H9 (cell line): ENCODE measurements around the gene ERRFI1. TPM values are rescaled to one million over a fixed set of nuclear protein-coding genes. Genes with fewer than 3 reads are reported as not detected.

Experiments
- DNase-seq: peaks from one replicate; pipeline ENCODE4 v3.0.0-alpha.2; 2017
- H2AFZ ChIP-seq: one replicate; pipeline ENCODE4 v1.6.1; 2013; ENCODE audit warnings: mild to moderate bottlenecking, low read length, control low read depth, moderate library complexity
- H2AK5ac ChIP-seq: 2 replicates; pipeline ENCODE4 v1.6.1; 2013; ENCODE audit warnings: low read length, control low read depth, mixed read lengths; ENCODE audit not compliant: insufficient read length
- H2BK120ac ChIP-seq: one replicate; pipeline ENCODE4 v1.6.1; 2013; ENCODE audit warnings: low read depth, mild to moderate bottlenecking, low read length, control low read depth, inconsistent platforms; ENCODE audit not compliant: poor library complexity, severe bottlenecking
- H2BK12ac ChIP-seq: 2 replicates; pipeline ENCODE4 v1.6.1; 2013; ENCODE audit warnings: low read length, control low read depth, mixed read lengths, low read depth; ENCODE audit not compliant: insufficient read length
- H2BK15ac ChIP-seq: 2 replicates; pipeline ENCODE4 v1.6.1; 2013; ENCODE audit warnings: low read depth, low read length, control low read depth
- H2BK20ac ChIP-seq: one replicate; pipeline ENCODE4 v1.6.1; 2013; ENCODE audit warnings: low read depth, mild to moderate bottlenecking, low read length, control low read depth, inconsistent platforms; ENCODE audit not compliant: poor library complexity, severe bottlenecking
- H2BK5ac ChIP-seq: 2 replicates; pipeline ENCODE4 v1.6.1; 2013; ENCODE audit warnings: low read length, control low read depth, mixed read lengths; ENCODE audit not compliant: insufficient read length
- H3K14ac ChIP-seq: 2 replicates; pipeline ENCODE4 v1.6.1; 2013; ENCODE audit warnings: low read length, control low read depth; ENCODE audit not compliant: insufficient read depth
- H3K18ac ChIP-seq: 2 replicates; pipeline ENCODE4 v1.6.1; 2013; ENCODE audit warnings: low read depth, mild to moderate bottlenecking, mixed read lengths, low read length, control low read depth; ENCODE audit not compliant: insufficient read length
- H3K23ac ChIP-seq: 2 replicates; pipeline ENCODE4 v1.6.1; 2013; ENCODE audit warnings: low read length, control low read depth, mixed read lengths, low read depth; ENCODE audit not compliant: insufficient read length
- H3K23me2 ChIP-seq: 2 replicates; pipeline ENCODE4 v1.6.1; 2013; ENCODE audit warnings: low read depth, mild to moderate bottlenecking, mixed read lengths, low read length, control low read depth; ENCODE audit not compliant: insufficient read length, poor library complexity, severe bottlenecking
- H3K27ac ChIP-seq: 2 replicates; pipeline ENCODE4 v1.5.1; 2013; ENCODE audit warnings: low read length, control low read depth, mixed read lengths, low read depth; ENCODE audit not compliant: insufficient read length
- H3K27me3 ChIP-seq: 2 replicates; pipeline ENCODE4 v1.6.1; 2013; ENCODE audit warnings: low read length, control low read depth, inconsistent platforms; ENCODE audit not compliant: insufficient read depth
- H3K4ac ChIP-seq: 2 replicates; pipeline ENCODE4 v1.6.1; 2013; ENCODE audit warnings: low read depth, mild to moderate bottlenecking, control low read depth, inconsistent platforms, low read length, moderate library complexity
- H3K4me1 ChIP-seq: 2 replicates; pipeline ENCODE4 v1.6.1; 2013; ENCODE audit warnings: low read length, control low read depth, inconsistent platforms; ENCODE audit not compliant: insufficient read depth
- H3K4me2 ChIP-seq: 2 replicates; pipeline ENCODE4 v1.6.1; 2013; ENCODE audit warnings: low read length, control low read depth, mixed read lengths; ENCODE audit not compliant: insufficient read length, insufficient read depth
- H3K56ac ChIP-seq: 2 replicates; pipeline ENCODE4 v1.6.1; 2013; ENCODE audit warnings: low read depth, mild to moderate bottlenecking, mixed read lengths, low read length, control low read depth; ENCODE audit not compliant: insufficient read length
- H3K79me1 ChIP-seq: 2 replicates; pipeline ENCODE4 v1.6.1; 2013; ENCODE audit warnings: low read depth, mild to moderate bottlenecking, moderate library complexity, low read length, control low read depth, inconsistent platforms; ENCODE audit not compliant: insufficient read depth, poor library complexity, severe bottlenecking
- H3K79me2 ChIP-seq: 2 replicates; pipeline ENCODE4 v1.6.1; 2013; ENCODE audit warnings: low read length, control low read depth, inconsistent platforms; ENCODE audit not compliant: insufficient read depth
- H3K9ac ChIP-seq: 2 replicates; pipeline ENCODE4 v1.6.1; 2013; ENCODE audit warnings: low read length, control low read depth, mixed read lengths; ENCODE audit not compliant: insufficient read length; ENCODE audit errors: extremely low read depth
- H3K9me3 ChIP-seq: one replicate; pipeline ENCODE4 v1.6.1; 2013; ENCODE audit warnings: low read depth, low read length, inconsistent platforms; ENCODE audit not compliant: control insufficient read depth
- H3T11ph ChIP-seq: one replicate; pipeline ENCODE4 v1.6.1; 2013; ENCODE audit warnings: mild to moderate bottlenecking, low read length, control low read depth, inconsistent platforms
- H4K20me1 ChIP-seq: one replicate; pipeline ENCODE4 v1.6.1; 2013; ENCODE audit not compliant: control insufficient read depth, insufficient read length, insufficient read depth
- H4K5ac ChIP-seq: 2 replicates; pipeline ENCODE4 v1.6.1; 2013; ENCODE audit warnings: low read depth, mild to moderate bottlenecking, mixed read lengths, low read length, control low read depth; ENCODE audit not compliant: insufficient read length
- H4K8ac ChIP-seq: replicated peaks from 2 replicates; pipeline ENCODE4 v1.6.1; 2013; ENCODE audit warnings: low read length, control low read depth, mixed read lengths, low read depth; ENCODE audit not compliant: insufficient read length
- H4K91ac ChIP-seq: 2 replicates; pipeline ENCODE4 v1.6.1; 2013; ENCODE audit warnings: low read depth, mild to moderate bottlenecking, moderate library complexity, mixed read lengths, low read length, control low read depth; ENCODE audit not compliant: insufficient read length
- H3K27ac Mint-ChIP-seq, 3 experiments: 2 replicates in 2 of 3; 3 replicates in 1 of 3; pipeline ENCODE4 v1.8.0; 2020 to 2021; ENCODE audit warnings: mixed read lengths in 3 of 3, mild to moderate bottlenecking in 1 of 3, moderate library complexity in 1 of 3
- H3K27me3 Mint-ChIP-seq: 2 replicates; pipeline ENCODE4 v1.8.0; 2021; ENCODE audit warnings: low read depth, mild to moderate bottlenecking, moderate library complexity, mixed read lengths
- H3K36me3 Mint-ChIP-seq, 3 experiments: 2 replicates in 2 of 3; 3 replicates in 1 of 3; pipeline ENCODE4 v1.8.0; 2020 to 2021; ENCODE audit warnings: low read depth in 3 of 3, mixed read lengths in 3 of 3; ENCODE audit not compliant: insufficient read depth in 1 of 3
- H3K4me1 Mint-ChIP-seq, 2 experiments: 2 replicates each; pipeline ENCODE4 v1.8.0; 2020; ENCODE audit warnings: mixed read lengths in 2 of 2
- H3K4me3 Mint-ChIP-seq, 2 experiments: 2 replicates in 1 of 2; 3 replicates in 1 of 2; pipeline ENCODE4 v1.8.0; 2020 to 2021; ENCODE audit warnings: mild to moderate bottlenecking in 2 of 2, mixed read lengths in 2 of 2, moderate library complexity in 1 of 2
- H3K9me3 Mint-ChIP-seq, 2 experiments: 2 replicates in 1 of 2; 3 replicates in 1 of 2; pipeline ENCODE4 v1.8.0; 2020; ENCODE audit warnings: mild to moderate bottlenecking in 2 of 2, mixed read lengths in 2 of 2, moderate library complexity in 1 of 2
- WGBS: extraction: QIAGEN DNeasy Blood & Tissue Kit; methylation state at CpG from one replicate; pipeline ENCODE4 v1.1.7; 2013; ENCODE audit warnings: missing lambda C conversion rate, low lambda C conversion rate, mixed read lengths; ENCODE audit not compliant: insufficient read length; ENCODE audit errors: extremely low coverage; 5-methylcytosine and 5-hydroxymethylcytosine counted together
- total RNA-seq: library from RNA; stranded (reverse); gene quantifications from 2 replicates; pipeline ENCODE4 v1.2.1, GENCODE V29; 2021
- TF ChIP-seq, protein P1 (sequence below): fragments of 200-600 bp; sonication (generic); conservative IDR thresholded peaks from 3 replicates; pipeline ENCODE4 v1.8.0; 2021; ENCODE audit warnings: antibody characterized with exemption, mild to moderate bottlenecking

The ERRFI1 gene
- total RNA-seq, 1 experiment from 2014 or later = 20.8 TPM

GRCh38 chr1:7967196-7967595 lies 58.9 kb downstream of the ERRFI1 start:
- Histone ChIP-seq H3K4me1 (no peaks in the 10 kb centered on the region), H3K79me2 (peaks cover 4% of the 10 kb centered on the region), H2BK5ac (no peak overlapping the region), H3K56ac (no peak overlapping the region), H4K5ac (no peak overlapping the region), H3K14ac (no peak overlapping the region), H3K23ac (no peak overlapping the region), H3K9ac (no peak overlapping the region), H4K8ac (no peak overlapping the region), H2BK120ac (no peak overlapping the region), H3T11ph (no peak overlapping the region), H4K91ac (no peak overlapping the region), H3K9me3 (no peaks in the 10 kb centered on the region), H3K79me1 (peaks cover 5% of the 10 kb centered on the region), H2AK5ac (no peak overlapping the region), H3K4me2 (no peak overlapping the region), H2BK15ac (no peak overlapping the region), H3K4ac (no peak overlapping the region), H3K18ac (no peak overlapping the region), H3K27ac (no peak overlapping the region), H2BK20ac (no peak overlapping the region), H4K20me1 (no peaks in the 10 kb centered on the region), H2BK12ac (no peak overlapping the region), H3K23me2 (peaks cover 2% of the 10 kb centered on the region), H3K27me3 (no peaks in the 10 kb centered on the region), H2AFZ (no peak overlapping the region)
- Mint-ChIP-seq H3K4me1 (peaks cover 7 to 8% of the 10 kb centered on the region in 2 experiments), H3K36me3 (peaks cover 65 to 85% (median 80%) of the 10 kb centered on the region in 3 experiments), H3K9me3 (no peaks in the 10 kb centered on the region), H3K27ac (no peak overlapping the region; a peak in 1 of 7 replicates), H3K27me3 (no peaks in the 10 kb centered on the region), H3K4me3 (no peak overlapping the region)
- DNase-seq = no peak
- TF ChIP-seq, protein P1, sequence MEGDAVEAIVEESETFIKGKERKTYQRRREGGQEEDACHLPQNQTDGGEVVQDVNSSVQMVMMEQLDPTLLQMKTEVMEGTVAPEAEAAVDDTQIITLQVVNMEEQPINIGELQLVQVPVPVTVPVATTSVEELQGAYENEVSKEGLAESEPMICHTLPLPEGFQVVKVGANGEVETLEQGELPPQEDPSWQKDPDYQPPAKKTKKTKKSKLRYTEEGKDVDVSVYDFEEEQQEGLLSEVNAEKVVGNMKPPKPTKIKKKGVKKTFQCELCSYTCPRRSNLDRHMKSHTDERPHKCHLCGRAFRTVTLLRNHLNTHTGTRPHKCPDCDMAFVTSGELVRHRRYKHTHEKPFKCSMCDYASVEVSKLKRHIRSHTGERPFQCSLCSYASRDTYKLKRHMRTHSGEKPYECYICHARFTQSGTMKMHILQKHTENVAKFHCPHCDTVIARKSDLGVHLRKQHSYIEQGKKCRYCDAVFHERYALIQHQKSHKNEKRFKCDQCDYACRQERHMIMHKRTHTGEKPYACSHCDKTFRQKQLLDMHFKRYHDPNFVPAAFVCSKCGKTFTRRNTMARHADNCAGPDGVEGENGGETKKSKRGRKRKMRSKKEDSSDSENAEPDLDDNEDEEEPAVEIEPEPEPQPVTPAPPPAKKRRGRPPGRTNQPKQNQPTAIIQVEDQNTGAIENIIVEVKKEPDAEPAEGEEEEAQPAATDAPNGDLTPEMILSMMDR = no peak
- WGBS = no CpG with 5 or more reads among the region's 1 CpG
